HepG2 (cell line): ENCODE results near the gene ARHGAP26. TPM values are rescaled to one million over a fixed set of nuclear protein-coding genes. Genes with fewer than 3 reads are reported as not detected.

Experiments used
- ESRRA ChIP-seq: sonication (generic); formaldehyde crosslinking; IDR thresholded peaks from 2 replicates; pipeline ENCODE4 v1.5.1; 2020; ENCODE audit warnings: mild to moderate bottlenecking, low read depth, missing genetic modification reagents
- ETV5 ChIP-seq: IDR thresholded peaks from 2 replicates; pipeline ENCODE4 v1.6.1; 2018; ENCODE audit warnings: missing biosample characterization, missing genetic modification reagents, inconsistent platforms, borderline replicate concordance
- RELA ChIP-seq: sonication (generic); formaldehyde crosslinking; IDR thresholded peaks from 2 replicates; pipeline ENCODE4 v1.4.0; 2020; ENCODE audit warnings: missing genetic modification reagents
- REPIN1 ChIP-seq: sonication (generic); formaldehyde crosslinking; IDR thresholded peaks from 2 replicates; pipeline ENCODE4 v1.8.0; 2022; ENCODE audit warnings: missing genetic modification reagents, low read depth, mild to moderate bottlenecking, borderline replicate concordance
- polyA plus RNA-seq, 8 experiments: library from polyadenylated mRNA; depleted of rRNA in 3 of 8; stranded (reverse) in 7 of 8; unstranded in 1 of 8; fragments of >200 nt; fragmentation: Illumina TruSeq in 4 of 8; extraction: Trizol in 4 of 8; gene quantifications; 2 replicates each; pipeline versions ENCODE4 v1.2.1 to v1.2.3, GENCODE V29; 2011 to 2016; ENCODE audit warnings: low read depth in 4 of 8, missing spikeins in 1 of 8, mixed read lengths in 1 of 8; ENCODE audit not compliant: insufficient read depth in 1 of 8
- total RNA-seq, 5 experiments: library from RNA; depleted of rRNA; stranded (reverse); fragments of >200 nt; fragmentation: Illumina TruSeq; extraction: Trizol; gene quantifications; 2 replicates each; pipeline ENCODE4 v1.2.3, GENCODE V29; 2016; ENCODE audit warnings: low read depth in 1 of 5
- TF ChIP-seq, protein P1 (sequence below): sonication (generic); formaldehyde crosslinking; IDR thresholded peaks from 2 replicates; pipeline ENCODE4 v1.5.1; 2020; ENCODE audit warnings: mild to moderate bottlenecking, missing genetic modification reagents, borderline replicate concordance
- TF ChIP-seq, protein P2 (sequence below): sonication (generic); formaldehyde crosslinking; IDR thresholded peaks from 2 replicates; pipeline ENCODE4 v1.4.0; 2020; ENCODE audit warnings: missing genetic modification reagents, low read depth, mild to moderate bottlenecking, borderline replicate concordance
- TF ChIP-seq, protein P3 (sequence below): sonication (generic); formaldehyde crosslinking; IDR thresholded peaks from 2 replicates; pipeline ENCODE4 v1.8.0; 2022; ENCODE audit warnings: missing genetic modification reagents, mild to moderate bottlenecking, inconsistent platforms, borderline replicate concordance
- TF ChIP-seq, protein P4 (sequence below): fragments of 450-650 bp; IDR thresholded peaks from 2 replicates; pipeline ENCODE4 v1.6.1; 2017

The ARHGAP26 gene
- total and polyA plus RNA-seq, 2 of the 13 experiments (the other 11 are each of a cell fraction or from before 2014, with no cell fraction given), result 9.6 to 18.2 TPM

DNA sequence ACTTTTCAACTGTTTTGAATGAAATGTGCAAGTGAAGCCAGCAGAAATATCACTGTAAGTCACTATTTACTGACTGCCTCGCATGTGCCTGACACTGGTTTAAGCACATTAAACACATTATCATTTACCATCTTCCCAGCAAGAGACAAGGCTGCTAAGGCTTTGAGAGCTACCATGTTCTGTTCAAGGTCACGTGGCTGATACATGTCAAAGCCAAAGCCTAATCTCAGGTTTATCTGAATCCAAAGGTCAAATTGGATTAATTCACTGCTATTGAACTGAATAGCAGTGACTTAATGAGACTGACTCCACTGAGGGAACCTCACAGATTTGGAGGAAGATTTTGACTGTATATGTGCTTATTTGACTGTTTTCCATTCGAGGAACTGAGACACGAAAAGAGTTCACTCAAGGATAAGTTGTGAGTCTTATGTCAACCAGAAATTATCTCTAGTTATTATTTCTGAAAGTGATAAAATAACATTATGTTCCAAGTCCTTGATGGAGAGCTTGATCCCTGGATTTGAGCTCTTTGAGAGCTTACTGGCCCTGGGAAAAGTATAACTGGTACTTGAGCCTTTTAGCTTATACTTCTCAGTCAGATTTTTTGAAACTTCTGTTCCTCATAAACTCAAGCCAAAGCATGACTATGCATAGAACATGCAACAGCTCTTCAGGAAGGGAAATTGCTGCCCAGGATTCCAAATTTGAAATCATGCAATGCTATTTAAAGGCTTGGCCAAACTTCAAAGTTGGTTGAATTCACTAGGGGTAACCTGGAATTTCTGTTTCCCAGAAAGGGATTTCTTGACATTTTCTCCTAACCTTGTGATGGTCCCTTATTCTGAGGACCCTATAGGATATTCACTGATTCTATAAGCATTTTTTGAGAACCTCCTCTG lies 23.4 kb upstream of the ARHGAP26 start (continued):
- TF ChIP-seq, protein P1, sequence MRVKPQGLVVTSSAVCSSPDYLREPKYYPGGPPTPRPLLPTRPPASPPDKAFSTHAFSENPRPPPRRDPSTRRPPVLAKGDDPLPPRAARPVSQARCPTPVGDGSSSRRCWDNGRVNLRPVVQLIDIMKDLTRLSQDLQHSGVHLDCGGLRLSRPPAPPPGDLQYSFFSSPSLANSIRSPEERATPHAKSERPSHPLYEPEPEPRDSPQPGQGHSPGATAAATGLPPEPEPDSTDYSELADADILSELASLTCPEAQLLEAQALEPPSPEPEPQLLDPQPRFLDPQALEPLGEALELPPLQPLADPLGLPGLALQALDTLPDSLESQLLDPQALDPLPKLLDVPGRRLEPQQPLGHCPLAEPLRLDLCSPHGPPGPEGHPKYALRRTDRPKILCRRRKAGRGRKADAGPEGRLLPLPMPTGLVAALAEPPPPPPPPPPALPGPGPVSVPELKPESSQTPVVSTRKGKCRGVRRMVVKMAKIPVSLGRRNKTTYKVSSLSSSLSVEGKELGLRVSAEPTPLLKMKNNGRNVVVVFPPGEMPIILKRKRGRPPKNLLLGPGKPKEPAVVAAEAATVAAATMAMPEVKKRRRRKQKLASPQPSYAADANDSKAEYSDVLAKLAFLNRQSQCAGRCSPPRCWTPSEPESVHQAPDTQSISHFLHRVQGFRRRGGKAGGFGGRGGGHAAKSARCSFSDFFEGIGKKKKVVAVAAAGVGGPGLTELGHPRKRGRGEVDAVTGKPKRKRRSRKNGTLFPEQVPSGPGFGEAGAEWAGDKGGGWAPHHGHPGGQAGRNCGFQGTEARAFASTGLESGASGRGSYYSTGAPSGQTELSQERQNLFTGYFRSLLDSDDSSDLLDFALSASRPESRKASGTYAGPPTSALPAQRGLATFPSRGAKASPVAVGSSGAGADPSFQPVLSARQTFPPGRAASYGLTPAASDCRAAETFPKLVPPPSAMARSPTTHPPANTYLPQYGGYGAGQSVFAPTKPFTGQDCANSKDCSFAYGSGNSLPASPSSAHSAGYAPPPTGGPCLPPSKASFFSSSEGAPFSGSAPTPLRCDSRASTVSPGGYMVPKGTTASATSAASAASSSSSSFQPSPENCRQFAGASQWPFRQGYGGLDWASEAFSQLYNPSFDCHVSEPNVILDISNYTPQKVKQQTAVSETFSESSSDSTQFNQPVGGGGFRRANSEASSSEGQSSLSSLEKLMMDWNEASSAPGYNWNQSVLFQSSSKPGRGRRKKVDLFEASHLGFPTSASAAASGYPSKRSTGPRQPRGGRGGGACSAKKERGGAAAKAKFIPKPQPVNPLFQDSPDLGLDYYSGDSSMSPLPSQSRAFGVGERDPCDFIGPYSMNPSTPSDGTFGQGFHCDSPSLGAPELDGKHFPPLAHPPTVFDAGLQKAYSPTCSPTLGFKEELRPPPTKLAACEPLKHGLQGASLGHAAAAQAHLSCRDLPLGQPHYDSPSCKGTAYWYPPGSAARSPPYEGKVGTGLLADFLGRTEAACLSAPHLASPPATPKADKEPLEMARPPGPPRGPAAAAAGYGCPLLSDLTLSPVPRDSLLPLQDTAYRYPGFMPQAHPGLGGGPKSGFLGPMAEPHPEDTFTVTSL, result no peak
- TF ChIP-seq, protein P2, sequence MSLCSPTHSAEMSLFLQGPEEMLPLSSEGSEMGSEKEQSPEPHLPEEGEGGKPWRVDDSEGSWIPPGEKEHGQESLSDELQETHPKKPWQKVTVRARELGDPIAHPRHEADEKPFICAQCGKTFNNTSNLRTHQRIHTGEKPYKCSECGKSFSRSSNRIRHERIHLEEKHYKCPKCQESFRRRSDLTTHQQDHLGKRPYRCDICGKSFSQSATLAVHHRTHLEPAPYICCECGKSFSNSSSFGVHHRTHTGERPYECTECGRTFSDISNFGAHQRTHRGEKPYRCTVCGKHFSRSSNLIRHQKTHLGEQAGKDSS (CRISPR knock-in tag), result no peak
- TF ChIP-seq, protein P3, sequence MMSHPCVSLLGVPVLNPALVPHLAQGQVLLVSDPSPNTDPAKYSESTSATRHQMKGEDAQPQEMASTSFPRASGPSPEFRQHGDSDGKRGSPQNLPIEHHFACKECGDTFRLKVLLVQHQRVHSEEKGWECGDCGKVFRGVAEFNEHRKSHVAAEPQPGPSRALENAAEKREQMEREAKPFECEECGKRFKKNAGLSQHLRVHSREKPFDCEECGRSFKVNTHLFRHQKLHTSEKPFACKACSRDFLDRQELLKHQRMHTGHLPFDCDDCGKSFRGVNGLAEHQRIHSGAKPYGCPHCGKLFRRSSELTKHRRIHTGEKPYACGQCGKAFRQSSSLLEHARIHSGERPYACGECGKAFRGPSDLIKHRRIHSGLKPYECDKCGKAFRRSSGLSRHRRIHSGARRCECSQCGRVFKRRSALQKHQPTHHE (CRISPR knock-in tag), result no peak
- TF ChIP-seq ESRRA (CRISPR knock-in tag) (no peak), RELA (CRISPR knock-in tag) (no peak), REPIN1 (no peak), ETV5 (CRISPR knock-in tag) (no peak)
- TF ChIP-seq, protein P4, sequence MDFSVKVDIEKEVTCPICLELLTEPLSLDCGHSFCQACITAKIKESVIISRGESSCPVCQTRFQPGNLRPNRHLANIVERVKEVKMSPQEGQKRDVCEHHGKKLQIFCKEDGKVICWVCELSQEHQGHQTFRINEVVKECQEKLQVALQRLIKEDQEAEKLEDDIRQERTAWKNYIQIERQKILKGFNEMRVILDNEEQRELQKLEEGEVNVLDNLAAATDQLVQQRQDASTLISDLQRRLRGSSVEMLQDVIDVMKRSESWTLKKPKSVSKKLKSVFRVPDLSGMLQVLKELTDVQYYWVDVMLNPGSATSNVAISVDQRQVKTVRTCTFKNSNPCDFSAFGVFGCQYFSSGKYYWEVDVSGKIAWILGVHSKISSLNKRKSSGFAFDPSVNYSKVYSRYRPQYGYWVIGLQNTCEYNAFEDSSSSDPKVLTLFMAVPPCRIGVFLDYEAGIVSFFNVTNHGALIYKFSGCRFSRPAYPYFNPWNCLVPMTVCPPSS, result no peak
- TF ChIP-seq, all 625 proteins: peak for 0
